Calu3 (cell line): ENCODE measurements around the gene CSNK2A3. TPM values are rescaled to one million over a fixed set of nuclear protein-coding genes. Genes with fewer than 3 reads are reported as not detected.

ENCODE experiments used
- BruUV-seq: library from RNA; stranded (reverse); fragments of 400-500 nt; replicated peaks from 2 replicates; lab custom pipeline; 2021; lab: Mats Ljungman, UMichigan
- CTCF ChIA-PET: fragments of 300-600 bp; sonication (Branson Sonifier 250); formaldehyde crosslinking; loops from one replicate; lab custom pipeline; 2022; ENCODE audit warnings: antibody characterized with exemption; lab: Charles Lee
- DNase-seq: peaks from one replicate; pipeline ENCODE4 v3.0.0; 2022
- H3K27ac Mint-ChIP-seq: one replicate; pipeline ENCODE4 v1.8.0; 2022; ENCODE audit warnings: mixed read lengths; ENCODE audit not compliant: unreplicated experiment
- H3K27me3 Mint-ChIP-seq: one replicate; pipeline ENCODE4 v1.8.0; 2022; ENCODE audit warnings: mixed read lengths; ENCODE audit not compliant: unreplicated experiment
- H3K36me3 Mint-ChIP-seq: one replicate; pipeline ENCODE4 v1.8.0; 2022; ENCODE audit warnings: mild to moderate bottlenecking, moderate library complexity, mixed read lengths; ENCODE audit not compliant: insufficient read depth, unreplicated experiment
- H3K4me1 Mint-ChIP-seq: one replicate; pipeline ENCODE4 v1.8.0; 2022; ENCODE audit warnings: mild to moderate bottlenecking, low read depth, mixed read lengths; ENCODE audit not compliant: unreplicated experiment
- H3K4me3 Mint-ChIP-seq: one replicate; pipeline ENCODE4 v1.8.0; 2022; ENCODE audit warnings: mild to moderate bottlenecking, low read depth, moderate library complexity, mixed read lengths; ENCODE audit not compliant: unreplicated experiment
- H3K9me3 Mint-ChIP-seq: one replicate; pipeline ENCODE4 v1.8.0; 2022; ENCODE audit warnings: low read depth, mixed read lengths; ENCODE audit not compliant: unreplicated experiment
- CTCF ChIP-seq: fragments of 200-600 bp; IDR thresholded peaks from one replicate; pipeline ENCODE4 v1.8.0; 2022; ENCODE audit warnings: antibody characterized with exemption; ENCODE audit not compliant: unreplicated experiment
- intact Hi-C: fragments of 100-400 bp; cut with micrococcal nuclease; formaldehyde crosslinking; loops from one replicate; pipeline ENCODE4 v1.10.0; 2022; ENCODE audit not compliant: unreplicated experiment
- total RNA-seq: library from RNA; stranded (reverse); gene quantifications from 2 replicates; pipeline ENCODE4 v1.2.3, GENCODE V29; 2022

The CSNK2A3 gene
- total RNA-seq, 1 experiment from 2014 or later = 1.1 TPM

DNA sequence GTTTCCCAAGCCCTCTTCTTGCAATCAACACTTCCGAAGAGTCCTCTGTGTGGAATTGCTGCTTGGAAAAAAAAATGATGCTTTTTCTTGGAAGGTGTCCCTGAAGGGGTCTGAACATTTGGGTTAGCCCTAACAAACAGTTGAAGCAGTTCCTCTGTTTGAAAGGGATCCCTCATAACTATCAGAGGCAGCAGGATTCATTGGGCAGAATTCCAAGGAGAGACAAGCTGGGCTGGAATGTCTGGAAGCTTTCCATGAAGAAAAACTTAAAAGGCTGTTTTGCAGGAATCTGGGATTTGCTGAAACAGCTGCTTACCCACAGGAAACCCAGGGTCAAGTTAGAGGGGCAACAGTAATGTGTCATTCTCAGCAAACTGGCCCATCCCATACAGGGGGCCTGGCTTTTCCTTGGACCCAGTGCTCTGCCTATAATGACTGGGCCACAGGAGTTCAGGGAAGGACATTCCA lies 3.1 kb downstream of the CSNK2A3 start:
- no TSS peak for BruUV-seq
- CTCF ChIA-PET = no interaction called here
- no peaks in the 10 kb centered on the region for H3K27me3 Mint-ChIP-seq
- H3K27ac Mint-ChIP-seq = no peak overlapping the region
- no peaks in the 10 kb centered on the region for H3K36me3 Mint-ChIP-seq
- H3K9me3 Mint-ChIP-seq = no peaks in the 10 kb centered on the region
- no peak for TF ChIP-seq CTCF
- H3K4me3 Mint-ChIP-seq = no peak overlapping the region
- intact Hi-C loops = no loop called here
- no peaks in the 10 kb centered on the region for H3K4me1 Mint-ChIP-seq
- no peak for DNase-seq

DNA sequence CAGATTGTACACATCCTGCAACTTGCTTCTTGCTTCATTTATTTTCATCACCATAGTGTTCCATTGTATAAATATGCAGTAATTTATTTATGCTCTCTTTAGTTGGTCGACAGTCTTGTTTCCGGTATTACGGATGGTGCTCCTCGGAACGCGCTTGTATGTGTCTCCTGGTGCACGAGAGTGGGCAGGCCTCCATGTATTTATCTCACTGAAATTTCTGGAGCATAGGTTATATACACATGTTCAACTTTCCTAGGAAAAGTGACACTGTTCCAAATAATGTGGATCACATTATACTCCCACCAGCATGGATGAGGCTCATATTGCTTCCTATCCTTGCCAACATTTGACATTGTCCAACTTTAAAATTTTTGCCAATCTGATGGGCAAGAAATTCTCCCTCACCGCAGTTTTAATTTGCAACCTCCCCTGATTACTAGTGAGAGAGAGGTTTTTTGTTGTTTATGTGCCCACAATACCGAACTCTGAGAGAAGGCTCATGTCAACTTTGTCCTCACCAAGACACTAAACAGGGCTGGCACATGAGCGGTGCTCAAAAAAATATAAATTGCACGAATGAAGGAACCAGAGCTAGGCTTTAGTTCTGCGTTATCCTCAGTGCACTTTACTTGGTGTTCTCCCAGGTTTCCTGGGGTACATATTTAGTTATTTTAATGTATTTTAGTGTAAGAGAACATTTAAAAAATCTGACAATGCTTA lies 3.8 kb downstream of the CSNK2A3 start:
- intact Hi-C loops = no loop called here
- Mint-ChIP-seq H3K36me3 (no peaks in the 10 kb centered on the region), H3K4me1 (no peaks in the 10 kb centered on the region), H3K4me3 (no peak overlapping the region), H3K27ac (no peak overlapping the region), H3K9me3 (no peaks in the 10 kb centered on the region), H3K27me3 (no peaks in the 10 kb centered on the region)
- BruUV-seq = no TSS peak
- no peak for TF ChIP-seq CTCF
- no peak for DNase-seq
- CTCF ChIA-PET = no interaction called here

GRCh38 chr11:11348303-11348702 lies 4.7 kb downstream of the CSNK2A3 start:
- DNase-seq = no peak
- no peaks in the 10 kb centered on the region for H3K9me3 Mint-ChIP-seq
- H3K36me3 Mint-ChIP-seq = no peaks in the 10 kb centered on the region
- intact Hi-C loops = no loop called here
- CTCF ChIA-PET = no interaction called here
- no peak for TF ChIP-seq CTCF
- no peaks in the 10 kb centered on the region for H3K4me1 Mint-ChIP-seq
- no peaks in the 10 kb centered on the region for H3K27me3 Mint-ChIP-seq
- no TSS peak for BruUV-seq
- H3K27ac Mint-ChIP-seq = no peak overlapping the region
- no peak overlapping the region for H3K4me3 Mint-ChIP-seq

- no peaks in the 10 kb centered on the region for H3K27me3 Mint-ChIP-seq
- H3K9me3 Mint-ChIP-seq = no peaks in the 10 kb centered on the region
- intact Hi-C loops = no loop called here
- H3K27ac Mint-ChIP-seq = no peak overlapping the region
- CTCF ChIA-PET = no interaction called here
- no peak overlapping the region for H3K4me3 Mint-ChIP-seq
- H3K36me3 Mint-ChIP-seq = no peaks in the 10 kb centered on the region
- no peaks in the 10 kb centered on the region for H3K4me1 Mint-ChIP-seq
- no peak for DNase-seq
- no TSS peak for BruUV-seq
- no peak for TF ChIP-seq CTCF
Observed at GRCh38 chr11:11347592-11347991, 5.5 kb downstream of the CSNK2A3 start.
